Fibroblast of lung (primary cell): ENCODE measurements around the gene NANOS3.

Experiments used
- CTCF ChIP-seq, 2 donors: IDR thresholded peaks in 1 of 2; conservative IDR thresholded peaks in 1 of 2; 1 replicate in 1 of 2; 2 replicates in 1 of 2; pipeline ENCODE4 v1.5.1; 2011 to 2012; ENCODE audit warnings: low read length in 2 of 2, control low read depth in 1 of 2, inconsistent platforms in 1 of 2, low read depth in 1 of 2, mild to moderate bottlenecking in 1 of 2
- EZH2 ChIP-seq: IDR thresholded peaks from 2 replicates; pipeline ENCODE4 v1.5.1; 2012; ENCODE audit warnings: low read length, control low read depth, mild to moderate bottlenecking; ENCODE audit errors: missing control alignments

GRCh38 chr19:13909430-13909829 lies 32.5 kb downstream of the NANOS3 start:
- TF ChIP-seq CTCF (conservative IDR thresholded peaks at IDR 0.05 in 1 of 2, IDR thresholded peaks at IDR 0.05 in 1 of 2; ENCODE audit: low read depth in 1 of 2, low read length in 2 of 2) (no peak), EZH2 (no peak)
